GM08714 (cell line): Measurements from ENCODE around the gene OR52J3.

ENCODE experiments used
- H3K4me3 ChIP-seq: fragments of 200-500 bp; sonication (Bioruptor generic); 2 replicates; pipeline ENCODE4 v1.5.1; 2014; ENCODE audit warnings: mild to moderate bottlenecking, low read length, inconsistent platforms
- ZNF274 ChIP-seq: IDR thresholded peaks from 2 replicates; pipeline ENCODE4 v1.6.1; 2012; ENCODE audit warnings: mild to moderate bottlenecking, low read depth, low read length

OR52J3 gene

GRCh38 chr11:5065027-5065426, 18.7 kb downstream of the OR52J3 start:
- TF ChIP-seq ZNF274: no peak

GRCh38 chr11:5069272-5069671, 22.9 kb downstream of the OR52J3 start, which contains the start of gene OR52E1:
Gene OR52E1, plus strand, starts transcription at chr11:5069572.
- H3K4me3 ChIP-seq: no peak within 1 kb of the TSS
- TF ChIP-seq ZNF274: no peak

More at GRCh38 chr11:5065027-5065426, 18.7 kb downstream of the OR52J3 start:
- H3K4me3 ChIP-seq: no peak overlapping the region

GRCh38 chr11:5071799-5072198, 25.5 kb downstream of the OR52J3 start:
- no peak overlapping the region for H3K4me3 ChIP-seq
- TF ChIP-seq ZNF274: no peak

- H3K4me3 ChIP-seq: no peak overlapping the region
- no peak for TF ChIP-seq ZNF274
These were observed 35.1 kb downstream of the OR52J3 start for GRCh38 chr11:5081405-5081804.

GRCh38 chr11:5083602-5084001, 37.3 kb downstream of the OR52J3 start:
- H3K4me3 ChIP-seq: no peak overlapping the region
- no peak for TF ChIP-seq ZNF274

GRCh38 chr11:5088556-5088955, 42.2 kb downstream of the OR52J3 start:
- TF ChIP-seq ZNF274: no peak

GRCh38 chr11:5090668-5091067, 44.3 kb downstream of the OR52J3 start:
- TF ChIP-seq ZNF274: no peak
- no peak overlapping the region for H3K4me3 ChIP-seq

More at GRCh38 chr11:5088556-5088955, 42.2 kb downstream of the OR52J3 start:
- no peak overlapping the region for H3K4me3 ChIP-seq

- TF ChIP-seq ZNF274: no peak
These were observed 46.7 kb downstream of the OR52J3 start for GRCh38 chr11:5092821-5093585.

GRCh38 chr11:5096011-5096410, 49.7 kb downstream of the OR52J3 start:
- H3K4me3 ChIP-seq: no peak overlapping the region
- TF ChIP-seq ZNF274: no peak

More at GRCh38 chr11:5092821-5093585, 46.7 kb downstream of the OR52J3 start:
- no peak overlapping the region for H3K4me3 ChIP-seq
